Fibroblast of gingiva (primary cell): ENCODE measurements around the gene FXR1.
A peak's percentile ranks its signal among the peaks of the same experiment; 100 is the strongest.
"Not testable (repeated sequence)": the region's sequence is repeated elsewhere in the genome, so short reads cannot be mapped to it uniquely, and the experiment has no call there.

ENCODE experiments used
- DNase-seq: peaks from one replicate; pipeline ENCODE4 v3.0.0-alpha.2; 2011; ENCODE audit warnings: low read depth

The FXR1 gene

GRCh38 chr3:180934638-180935037 lies 22.2 kb downstream of the FXR1 start:
- no peak for DNase-seq

GRCh38 chr3:180940826-180941225 lies 28.4 kb downstream of the FXR1 start:
- DNase-seq, result no peak

- no peak for DNase-seq
Observed at GRCh38 chr3:180947761-180948390, 35.4 kb downstream of the FXR1 start.

- no peak for DNase-seq
Observed at GRCh38 chr3:180959691-180960090, 47.2 kb downstream of the FXR1 start.

- no peak for DNase-seq
Observed at GRCh38 chr3:180961087-180961486, 48.6 kb downstream of the FXR1 start.

GRCh38 chr3:180961552-180961951 lies 49.1 kb downstream of the FXR1 start:
- DNase-seq, result no peak

GRCh38 chr3:180962530-180962929 lies 50.1 kb downstream of the FXR1 start:
- no peak for DNase-seq

- DNase-seq, result no peak
Observed at GRCh38 chr3:180970931-180971330, 58.5 kb downstream of the FXR1 start.

- DNase-seq, result no peak
Observed at GRCh38 chr3:180973543-180973942, 61.1 kb downstream of the FXR1 start.

GRCh38 chr3:180974286-180974685 lies 61.8 kb downstream of the FXR1 start:
- DNase-seq, result no peak

GRCh38 chr3:180977498-180977897 lies 65.0 kb downstream of the FXR1 start:
- DNase-seq, result no peak

- no peak for DNase-seq
Observed at GRCh38 chr3:180979961-180980360, 67.5 kb downstream of the FXR1 start.

- DNase-seq, result peak; percentile 58
Observed at GRCh38 chr3:180980611-180981010, 68.1 kb downstream of the FXR1 start.

- no peak for DNase-seq
Observed at GRCh38 chr3:180981912-180982311, 69.4 kb downstream of the FXR1 start.

- DNase-seq, result peak; percentile 47
Observed at GRCh38 chr3:180983136-180983535, 70.7 kb downstream of the FXR1 start.

- not testable (repeated sequence) for DNase-seq
Observed at GRCh38 chr3:180986366-180986765, 73.9 kb downstream of the FXR1 start.

- DNase-seq, result no peak
Observed at GRCh38 chr3:180987344-180987743, 74.9 kb downstream of the FXR1 start.

GRCh38 chr3:180989291-180990163 lies 77.1 kb downstream of the FXR1 start, which contains the start of gene DNAJC19:
TSS of gene DNAJC19 (minus strand) at chr3:180989736. CDS start at chr3:180989602, 134 bp downstream.
- DNase-seq, result peak; percentile 98

- no peak for DNase-seq
Observed at GRCh38 chr3:180990505-180990904, 78.0 kb downstream of the FXR1 start.

GRCh38 chr3:180996415-180996932 lies 84.0 kb downstream of the FXR1 start:
- no peak for DNase-seq

- not testable (repeated sequence) for DNase-seq
Observed at GRCh38 chr3:181002331-181002730, 89.9 kb downstream of the FXR1 start.

GRCh38 chr3:181003469-181003868 lies 91.0 kb downstream of the FXR1 start:
- DNase-seq, result not testable (repeated sequence)

GRCh38 chr3:181006541-181006940 lies 94.1 kb downstream of the FXR1 start:
- no peak for DNase-seq
